Measurements from ENCODE around the gene CPZ. TPM values are rescaled to one million over a fixed set of nuclear protein-coding genes. Genes with fewer than 3 reads are reported as not detected.

The CPZ gene
- total RNA-seq, 1 experiment from 2014 or later: 26.9 TPM

GRCh38 chr4:8547108-8547911 is 45.3 kb upstream of the CPZ start (continued):
- no peak for TF ChIP-seq CREM (CRISPR knock-in tag; IDR thresholded peaks at IDR 0.05)
- TF ChIP-seq NR2C2 (CRISPR knock-in tag; IDR thresholded peaks at IDR 0.05): no peak
- no peak for TF ChIP-seq ATF3 (CRISPR knock-in tag; conservative IDR thresholded peaks at IDR 0.05)
- TF ChIP-seq ZNF425 (CRISPR knock-in tag; conservative IDR thresholded peaks at IDR 0.05): no peak

GRCh38 chr4:8547912-8548730 is 44.4 kb upstream of the CPZ start:
- ChIA-PET CTCF (interaction anchor here (1.1 to 4.8 kb wide), 15 partner anchors 11 to 228 kb away, joined by 3 to 32 read pairs (median 6); partner anchors contain the start of genes CPZ and GPR78), POLR2A (interaction anchor here (1.9 kb wide), 1 partner anchor 44 kb away, joined by 5 read pairs; the partner anchor contains the start of gene CPZ)
- Mint-ChIP-seq H3K4me3 (no peak overlapping the region), H3K9me3 (no peaks in the 10 kb centered on the region), H3K4me1 (peaks cover 15% of the 10 kb centered on the region), H3K36me3 (no peaks in the 10 kb centered on the region), H3K27ac (no peak overlapping the region), H3K27me3 (ENCODE audit: low read depth) (peaks cover 3% of the 10 kb centered on the region; the same call in 1 of the 2 replicates)
- ATAC-seq (no peak), DNase-seq (ENCODE audit: low spot score) (no peak)
- TF ChIP-seq FOXJ3 (CRISPR knock-in tag; IDR thresholded peaks at IDR 0.05; ENCODE audit: borderline replicate concordance): no peak
- no peak for TF ChIP-seq SOX15 (CRISPR knock-in tag; IDR thresholded peaks at IDR 0.05)
- no peak for TF ChIP-seq NFATC4 (CRISPR knock-in tag; IDR thresholded peaks at IDR 0.05)
- TF ChIP-seq PREB (CRISPR knock-in tag; IDR thresholded peaks at IDR 0.05; ENCODE audit: borderline replicate concordance): no peak
- no peak for TF ChIP-seq NFYB (CRISPR knock-in tag; conservative IDR thresholded peaks at IDR 0.05; ENCODE audit: low read depth)
- no peak for TF ChIP-seq E2F5 (CRISPR knock-in tag; IDR thresholded peaks at IDR 0.05)
- TF ChIP-seq RORB (CRISPR knock-in tag; IDR thresholded peaks at IDR 0.05): no peak
- TF ChIP-seq ELF4 (CRISPR knock-in tag; IDR thresholded peaks at IDR 0.05; ENCODE audit: low read depth): no peak
- no peak for TF ChIP-seq MAX (CRISPR knock-in tag; IDR thresholded peaks at IDR 0.05)
- no peak for TF ChIP-seq USF2 (CRISPR knock-in tag; IDR thresholded peaks at IDR 0.05)
- TF ChIP-seq RELA (CRISPR knock-in tag; IDR thresholded peaks at IDR 0.05; ENCODE audit: borderline replicate concordance): no peak
- no peak for TF ChIP-seq CREB1 (CRISPR knock-in tag; IDR thresholded peaks at IDR 0.05)
- no peak for TF ChIP-seq FOXP4 (CRISPR knock-in tag; IDR thresholded peaks at IDR 0.05)
- no peak for TF ChIP-seq EMX1 (CRISPR knock-in tag; IDR thresholded peaks at IDR 0.05)
